ENCODE data around the gene CSTPP1.

- TF ChIP-seq CTCF (IDR thresholded peaks at IDR 0.05; ENCODE audit: borderline replicate concordance, extremely low read depth, low read length, poor library complexity, severe bottlenecking) (no peak), EZH2 (IDR thresholded peaks at IDR 0.05; ENCODE audit: borderline replicate concordance, low read depth, low read length, severe bottlenecking) (no peak)
These were observed 270.9 kb downstream of the CSTPP1 start for GRCh38 chr11:47207459-47207858.

Data from DND-41 (cell line).